ENCODE measurements around the gene NR2F1-AS1.

NR2F1-AS1 gene

GRCh38 chr5:93589152-93589828, 8.3 kb upstream of the NR2F1-AS1 start:
- DNase-seq = no peak

GRCh38 chr5:93588352-93589151, 7.5 kb upstream of the NR2F1-AS1 start:
- DNase-seq = no peak

GRCh38 chr5:93587597-93588351, 6.8 kb upstream of the NR2F1-AS1 start:
- no peak for DNase-seq

- no peak for DNase-seq
These were observed 5.9 kb upstream of the NR2F1-AS1 start for GRCh38 chr5:93586736-93587596.

GRCh38 chr5:93585767-93586385, 4.9 kb upstream of the NR2F1-AS1 start:
- no peak for DNase-seq

- peak; percentile 39 for DNase-seq
These were observed 4.2 kb upstream of the NR2F1-AS1 start for GRCh38 chr5:93585041-93585766.

GRCh38 chr5:93584596-93585040, 3.6 kb upstream of the NR2F1-AS1 start:
- DNase-seq = peak; percentile 48

GRCh38 chr5:93583768-93584595, 3.0 kb upstream of the NR2F1-AS1 start:
- DNase-seq = peak; percentile 67

GRCh38 chr5:93583439-93583767, 2.4 kb upstream of the NR2F1-AS1 start:
- DNase-seq = no peak

GRCh38 chr5:93582677-93583438, 1.8 kb upstream of the NR2F1-AS1 start, which contains the start of gene NR2F1:
Gene NR2F1, plus strand, starts transcription at chr5:93583222. Its CDS starts 1,802 bp downstream, at chr5:93585024.
- DNase-seq = peak; percentile 97

- no peak for DNase-seq
These were observed 1.1 kb upstream of the NR2F1-AS1 start for GRCh38 chr5:93582167-93582462.

- peak; percentile 48 for DNase-seq
These were observed 724 bp downstream of the NR2F1-AS1 start for GRCh38 chr5:93580063-93580926.

GRCh38 chr5:93579692-93580062, 1.3 kb downstream of the NR2F1-AS1 start:
- DNase-seq = peak; percentile 48

- no peak for DNase-seq
These were observed 2.0 kb downstream of the NR2F1-AS1 start for GRCh38 chr5:93578813-93579691.

GRCh38 chr5:93577854-93578812, 2.9 kb downstream of the NR2F1-AS1 start:
- no peak for DNase-seq

- no peak for DNase-seq
These were observed 3.8 kb downstream of the NR2F1-AS1 start for GRCh38 chr5:93576994-93577853.

Data from NCI-H774 (cell line).